ENCODE measurements around the gene RAPGEF4. TPM values are rescaled to one million over a fixed set of nuclear protein-coding genes. Genes with fewer than 3 reads are reported as not detected.

The RAPGEF4 gene
- total RNA-seq, 1 experiment from 2014 or later, result 0.59 TPM

GRCh38 chr2:173064151-173064805, 328.6 kb downstream of the RAPGEF4 start:
- no peak overlapping the region for H3K27ac ChIP-seq (ENCODE audit: low read depth, low read length)

GRCh38 chr2:173066887-173067676, 331.4 kb downstream of the RAPGEF4 start:
- no peaks in the 10 kb centered on the region for H3K4me1 ChIP-seq (ENCODE audit: control insufficient read depth in 1 of 2, insufficient read depth in 2 of 2, low read length in 2 of 2)
- no peaks in the 10 kb centered on the region for H3K36me3 ChIP-seq (ENCODE audit: control insufficient read depth in 1 of 2, insufficient read depth in 2 of 2, low read length in 2 of 2)
- H3K4me2 ChIP-seq (ENCODE audit: low read length), result no peak overlapping the region
- H3K9me3 ChIP-seq (ENCODE audit: control insufficient read depth in 1 of 2, insufficient read depth in 1 of 2, low read depth in 1 of 2, low read length in 2 of 2), result no peaks in the 10 kb centered on the region
- ATAC-seq, result no peak
- no TSS peak for BruUV-seq (replicated peaks)
- no peaks in the 10 kb centered on the region for H3K79me2 ChIP-seq (ENCODE audit: insufficient read depth, low read length)
- no peak overlapping the region for H3K27ac ChIP-seq (ENCODE audit: low read depth, low read length)
- no peak overlapping the region for H2AFZ ChIP-seq (ENCODE audit: low read depth, low read length, poor library complexity, severe bottlenecking)
- H3K4me3 ChIP-seq (replicated peaks in 1 of 2; ENCODE audit: low read depth in 1 of 2, low read length in 2 of 2), result no peak overlapping the region
- RAD21 ChIA-PET (ENCODE audit: low non-redundant PET in 1 of 2, low total read pairs in 2 of 2, uncharacterized antibody in 2 of 2, unreplicated experiment in 2 of 2), result no interaction called here
- POLR2A ChIA-PET, result no interaction called here
- H3K9ac ChIP-seq (ENCODE audit: low read length), result no peak overlapping the region
- no peak for DNase-seq (ENCODE audit: low read depth, low spot score)
- intact Hi-C loops (cut with micrococcal nuclease), result no loop called here
- no peaks in the 10 kb centered on the region for H4K20me1 ChIP-seq (ENCODE audit: insufficient read depth)
- CTCF ChIA-PET, result no interaction called here
- H3K27me3 ChIP-seq (ENCODE audit: insufficient read depth, low read length), result no peaks in the 10 kb centered on the region
- no peaks in the 10 kb centered on the region for H3K9me2 ChIP-seq (ENCODE audit: insufficient read depth)
- TF ChIP-seq ZBTB33 (IDR thresholded peaks at IDR 0.05; ENCODE audit: extremely low read depth, insufficient replicate concordance, low read length) (no peak), EZH2phosphoT487 (IDR thresholded peaks at IDR 0.05; ENCODE audit: borderline replicate concordance) (no peak), TCF7L2 (IDR thresholded peaks at IDR 0.05; ENCODE audit: borderline replicate concordance, extremely low read depth, insufficient read depth, insufficient read length) (no peak), SRF (IDR thresholded peaks at IDR 0.05; ENCODE audit: low read depth) (no peak), ZFX (IDR thresholded peaks at IDR 0.05) (no peak), JUND (IDR thresholded peaks at IDR 0.05) (no peak), EGR1 (IDR thresholded peaks at IDR 0.05; ENCODE audit: low read depth) (no peak)
- TF ChIP-seq, protein P1, sequence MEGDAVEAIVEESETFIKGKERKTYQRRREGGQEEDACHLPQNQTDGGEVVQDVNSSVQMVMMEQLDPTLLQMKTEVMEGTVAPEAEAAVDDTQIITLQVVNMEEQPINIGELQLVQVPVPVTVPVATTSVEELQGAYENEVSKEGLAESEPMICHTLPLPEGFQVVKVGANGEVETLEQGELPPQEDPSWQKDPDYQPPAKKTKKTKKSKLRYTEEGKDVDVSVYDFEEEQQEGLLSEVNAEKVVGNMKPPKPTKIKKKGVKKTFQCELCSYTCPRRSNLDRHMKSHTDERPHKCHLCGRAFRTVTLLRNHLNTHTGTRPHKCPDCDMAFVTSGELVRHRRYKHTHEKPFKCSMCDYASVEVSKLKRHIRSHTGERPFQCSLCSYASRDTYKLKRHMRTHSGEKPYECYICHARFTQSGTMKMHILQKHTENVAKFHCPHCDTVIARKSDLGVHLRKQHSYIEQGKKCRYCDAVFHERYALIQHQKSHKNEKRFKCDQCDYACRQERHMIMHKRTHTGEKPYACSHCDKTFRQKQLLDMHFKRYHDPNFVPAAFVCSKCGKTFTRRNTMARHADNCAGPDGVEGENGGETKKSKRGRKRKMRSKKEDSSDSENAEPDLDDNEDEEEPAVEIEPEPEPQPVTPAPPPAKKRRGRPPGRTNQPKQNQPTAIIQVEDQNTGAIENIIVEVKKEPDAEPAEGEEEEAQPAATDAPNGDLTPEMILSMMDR (IDR thresholded peaks at IDR 0.05 in 2 of 3, conservative IDR thresholded peaks at IDR 0.05 in 1 of 3; ENCODE audit: borderline replicate concordance in 1 of 3, insufficient read depth in 1 of 3, low read depth in 2 of 3, low read length in 2 of 3), result no peak

More at GRCh38 chr2:173064151-173064805, 328.6 kb downstream of the RAPGEF4 start:
- no peak for DNase-seq (ENCODE audit: low read depth, low spot score)
- no TSS peak for BruUV-seq (replicated peaks)
- H3K27me3 ChIP-seq (ENCODE audit: insufficient read depth, low read length), result no peaks in the 10 kb centered on the region
- no peaks in the 10 kb centered on the region for H3K9me2 ChIP-seq (ENCODE audit: insufficient read depth)
- CTCF ChIA-PET, result no interaction called here
- intact Hi-C loops (cut with micrococcal nuclease), result no loop called here
- H2AFZ ChIP-seq (ENCODE audit: low read depth, low read length, poor library complexity, severe bottlenecking), result no peak overlapping the region
- H3K79me2 ChIP-seq (ENCODE audit: insufficient read depth, low read length), result no peaks in the 10 kb centered on the region
- no peak overlapping the region for H3K4me2 ChIP-seq (ENCODE audit: low read length)
- H3K4me1 ChIP-seq (ENCODE audit: control insufficient read depth in 1 of 2, insufficient read depth in 2 of 2, low read length in 2 of 2), result no peaks in the 10 kb centered on the region
- RAD21 ChIA-PET (ENCODE audit: low non-redundant PET in 1 of 2, low total read pairs in 2 of 2, uncharacterized antibody in 2 of 2, unreplicated experiment in 2 of 2), result no interaction called here
- H3K9me3 ChIP-seq (ENCODE audit: control insufficient read depth in 1 of 2, insufficient read depth in 1 of 2, low read depth in 1 of 2, low read length in 2 of 2), result no peaks in the 10 kb centered on the region
- TF ChIP-seq ELF1 (IDR thresholded peaks at IDR 0.05; ENCODE audit: borderline replicate concordance, low read depth) (no peak), JUND (IDR thresholded peaks at IDR 0.05) (no peak), RAD21 (IDR thresholded peaks at IDR 0.05; ENCODE audit: low read depth) (no peak), YY1 (IDR thresholded peaks at IDR 0.05; ENCODE audit: extremely low read depth, insufficient replicate concordance, low read depth, low read length) (no peak), SP1 (IDR thresholded peaks at IDR 0.05; ENCODE audit: low read depth) (no peak), MAX (IDR thresholded peaks at IDR 0.05) (no peak), SRF (IDR thresholded peaks at IDR 0.05; ENCODE audit: low read depth) (no peak)
- H3K9ac ChIP-seq (ENCODE audit: low read length), result no peak overlapping the region
- no peak overlapping the region for H3K4me3 ChIP-seq (replicated peaks in 1 of 2; ENCODE audit: low read depth in 1 of 2, low read length in 2 of 2)
- H4K20me1 ChIP-seq (ENCODE audit: insufficient read depth), result no peaks in the 10 kb centered on the region
- no peak for ATAC-seq
- POLR2A ChIA-PET, result no interaction called here
- no peaks in the 10 kb centered on the region for H3K36me3 ChIP-seq (ENCODE audit: control insufficient read depth in 1 of 2, insufficient read depth in 2 of 2, low read length in 2 of 2)
